SK-N-SH (cell line): ENCODE measurements around the gene LKAAEAR1. TPM values are rescaled to one million over a fixed set of nuclear protein-coding genes. Genes with fewer than 3 reads are reported as not detected.

Experiments used
- CTCF ChIA-PET: fragments of 300-600, 350-600 bp; formaldehyde crosslinking; extraction: SDS; loops from one replicate; lab custom pipeline; 2021; lab: Yijun Ruan, JAX
- POLR2A ChIA-PET: fragments of 350-600 bp; sonication (Branson Sonifier 250); formaldehyde crosslinking; extraction: SDS; loops from one replicate; lab custom pipeline; 2020; ENCODE audit warnings: antibody characterized with exemption, inconsistent platforms; lab: Yijun Ruan, JAX
- DNase-seq: peaks from one replicate; pipeline ENCODE4 v3.0.0; 2012
- H2AFZ ChIP-seq: fragments of 200-600 bp; sonication (generic); 2 replicates; pipeline ENCODE4 v1.8.1; 2016; ENCODE audit warnings: antibody characterized with exemption, mild to moderate bottlenecking, low read depth
- H3F3A ChIP-seq: fragments of 200-600 bp; sonication (generic); replicated peaks from 2 replicates; pipeline ENCODE3; 2016; ENCODE audit warnings: antibody characterized with exemption, mild to moderate bottlenecking; ENCODE audit not compliant: insufficient read depth
- H3K27ac ChIP-seq, 2 experiments: fragments of 200-500 bp in 1 of 2; fragments of 200-600 bp in 1 of 2; sonication (Bioruptor generic) in 1 of 2; sonication (generic), shearing (Covaris generic) in 1 of 2; 2 replicates each; pipeline versions ENCODE4 v1.5.1 to v1.6.1; 2014 to 2016; ENCODE audit warnings: low read depth in 2 of 2, inconsistent platforms in 1 of 2, low read length in 1 of 2, mild to moderate bottlenecking in 1 of 2, mixed read lengths in 1 of 2
- H3K27me3 ChIP-seq: fragments of 200-600 bp; sonication (generic), shearing (Covaris generic); 2 replicates; pipeline ENCODE4 v1.6.1; 2016; ENCODE audit warnings: mixed run types; ENCODE audit not compliant: insufficient read depth
- H3K36me3 ChIP-seq, 2 experiments: fragments of 200-500 bp in 1 of 2; fragments of 200-600 bp in 1 of 2; sonication (Bioruptor generic) in 1 of 2; sonication (generic) in 1 of 2; replicated peaks in 1 of 2; 2 replicates each; pipeline versions ENCODE3 to v1.5.1; 2014 to 2016; ENCODE audit warnings: low read length in 1 of 2, mild to moderate bottlenecking in 1 of 2; ENCODE audit not compliant: insufficient read depth in 2 of 2, control insufficient read depth in 1 of 2
- H3K4me1 ChIP-seq, 2 experiments: fragments of 200-500 bp in 1 of 2; fragments of 200-600 bp in 1 of 2; sonication (Bioruptor generic) in 1 of 2; sonication (generic), shearing (Covaris generic) in 1 of 2; 2 replicates each; pipeline versions ENCODE4 v1.5.1 to v1.6.1; 2014 to 2016; ENCODE audit warnings: low read depth in 1 of 2, low read length in 1 of 2, mixed run types in 1 of 2; ENCODE audit not compliant: insufficient read depth in 2 of 2, control insufficient read depth in 1 of 2
- H3K4me2 ChIP-seq: fragments of 200-600 bp; sonication (generic), shearing (Covaris generic); 2 replicates; pipeline ENCODE4 v1.6.1; 2017; ENCODE audit warnings: mixed run types
- H3K4me3 ChIP-seq, 2 experiments: fragments of 200-500 bp in 1 of 2; fragments of 200-600 bp in 1 of 2; sonication (Bioruptor generic) in 1 of 2; sonication (generic), shearing (Covaris generic) in 1 of 2; 2 replicates each; pipeline versions ENCODE4 v1.5.1 to v1.8.1; 2014 to 2016; ENCODE audit warnings: low read depth in 2 of 2, inconsistent platforms in 1 of 2, low read length in 1 of 2, mild to moderate bottlenecking in 1 of 2, mixed read lengths in 1 of 2, moderate library complexity in 1 of 2
- H3K79me2 ChIP-seq: fragments of 200-600 bp; sonication (generic); 2 replicates; pipeline ENCODE4 v1.8.1; 2017; ENCODE audit warnings: mild to moderate bottlenecking; ENCODE audit not compliant: insufficient read depth
- H3K9ac ChIP-seq: fragments of 200-600 bp; sonication (generic); 2 replicates; pipeline ENCODE4 v1.6.1; 2017; ENCODE audit warnings: mixed run types
- H3K9me2 ChIP-seq: fragments of 200-600 bp; sonication (generic); 2 replicates; pipeline ENCODE4 v1.6.1; 2017; ENCODE audit warnings: mixed run types
- H3K9me3 ChIP-seq: fragments of 200-600 bp; sonication (generic); 2 replicates; pipeline ENCODE4 v1.6.1; 2017; ENCODE audit warnings: mixed run types, mild to moderate bottlenecking, moderate library complexity
- H4K20me1 ChIP-seq: fragments of 200-600 bp; sonication (generic); 2 replicates; pipeline ENCODE4 v1.6.1; 2017; ENCODE audit warnings: mild to moderate bottlenecking, mixed run types; ENCODE audit not compliant: insufficient read depth
- FOSL2 ChIP-seq: IDR thresholded peaks from 2 replicates; pipeline ENCODE4 v1.4.0; 2012; ENCODE audit warnings: low read depth, mild to moderate bottlenecking, moderate library complexity, borderline replicate concordance
- JUND ChIP-seq: IDR thresholded peaks from 2 replicates; pipeline ENCODE4 v1.4.0; 2012
- POLR2AphosphoS5 ChIP-seq: IDR thresholded peaks from 2 replicates; pipeline ENCODE4 v1.6.1; 2012; ENCODE audit warnings: low read depth, low read length
- RCOR1 ChIP-seq: fragments of 150-350 bp; IDR thresholded peaks from 2 replicates; pipeline ENCODE4 v1.6.1; 2017; ENCODE audit warnings: antibody characterized with exemption, low read length
- TAF1 ChIP-seq: IDR thresholded peaks from 2 replicates; pipeline ENCODE4 v1.6.1; 2012; ENCODE audit warnings: low read depth, mild to moderate bottlenecking, low read length, moderate library complexity, borderline replicate concordance
- TCF12 ChIP-seq: IDR thresholded peaks from 2 replicates; pipeline ENCODE4 v1.4.0; 2012
- YY1 ChIP-seq: IDR thresholded peaks from 2 replicates; pipeline ENCODE4 v1.4.0; 2012; ENCODE audit warnings: low read depth, mild to moderate bottlenecking
- WGBS: methylation state at CpG from one replicate; pipeline ENCODE4 v1.1.6; 2017; ENCODE audit warnings: low lambda C conversion rate; 5-methylcytosine and 5-hydroxymethylcytosine counted together
- polyA plus RNA-seq, 3 experiments: library from polyadenylated mRNA; depleted of rRNA; stranded (reverse); fragments of >200 nt; gene quantifications; 2 replicates each; pipeline ENCODE4 v1.2.3, GENCODE V29; 2012
- small RNA-seq, 7 experiments: library from RNA; depleted of rRNA; stranded (forward); fragments of <200 nt; gene quantifications; one replicate each; pipeline ENCODE3, GENCODE V24; 2012
- TF ChIP-seq, protein P1 (sequence below): fragments of 150-350 bp; IDR thresholded peaks from 2 replicates; pipeline ENCODE4 v1.6.1; 2016; ENCODE audit warnings: mild to moderate bottlenecking, low read depth, low read length
- TF ChIP-seq, protein P2 (sequence below): fragments of 150-350 bp; IDR thresholded peaks from 2 replicates; pipeline ENCODE4 v1.6.1; 2017; ENCODE audit warnings: antibody characterized with exemption, low read length, low read depth, borderline replicate concordance

LKAAEAR1 gene
- polyA plus RNA-seq, 1 of the 3 experiments (the other 2 are of a cell fraction), result 0.71 TPM

DNA sequence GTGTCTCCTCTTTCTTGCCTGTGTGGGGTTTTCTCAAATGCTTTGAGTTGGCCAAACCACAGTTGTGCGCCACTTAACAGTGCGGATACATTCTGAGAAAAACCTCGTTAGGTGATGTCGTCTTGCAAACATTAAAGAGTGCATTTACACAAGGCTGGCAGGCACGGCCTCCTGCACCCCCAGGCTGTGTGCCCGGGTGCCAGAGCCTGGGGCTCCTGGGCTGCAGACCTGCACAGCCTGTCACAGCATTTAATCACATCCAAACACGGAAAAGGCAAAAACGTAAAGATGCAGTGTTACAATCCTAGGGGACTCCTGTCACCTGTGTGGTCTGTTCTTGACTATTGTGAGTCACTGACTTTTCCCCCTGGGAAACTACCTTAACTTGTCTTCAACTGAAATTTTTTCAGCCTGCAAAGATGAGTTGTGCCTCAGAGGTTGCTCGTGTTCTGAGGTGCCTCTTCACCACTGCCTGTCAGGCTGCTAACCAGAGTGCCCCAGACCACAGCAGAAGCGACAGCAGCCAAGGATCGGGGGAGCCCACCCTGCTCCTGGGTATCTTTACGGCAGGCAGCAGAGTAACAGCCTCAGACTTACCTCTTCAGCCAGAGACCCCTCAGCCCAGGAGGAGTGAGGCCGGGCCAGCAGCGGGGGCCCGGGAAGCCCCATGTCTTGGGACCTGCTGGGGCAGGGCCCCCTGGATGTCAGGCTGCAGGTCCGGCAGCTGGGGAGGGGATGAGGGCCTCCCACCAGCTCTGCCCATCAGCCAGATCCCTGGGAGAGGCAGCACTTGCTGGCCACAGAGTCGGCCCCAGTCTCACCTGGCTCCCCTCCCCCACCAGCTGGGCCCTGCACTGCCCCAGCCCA lies 48.9 kb downstream of the LKAAEAR1 start:
- POLR2A ChIA-PET, result interaction anchor here (0.8 kb wide), 1 partner anchor 8 kb away, joined by 3 read pairs; no protein-coding TSS in a partner anchor
- TF ChIP-seq YY1 (no peak), POLR2AphosphoS5 (no peak), TCF12 (no peak), RCOR1 (no peak), JUND (no peak)
- TF ChIP-seq, protein P1, sequence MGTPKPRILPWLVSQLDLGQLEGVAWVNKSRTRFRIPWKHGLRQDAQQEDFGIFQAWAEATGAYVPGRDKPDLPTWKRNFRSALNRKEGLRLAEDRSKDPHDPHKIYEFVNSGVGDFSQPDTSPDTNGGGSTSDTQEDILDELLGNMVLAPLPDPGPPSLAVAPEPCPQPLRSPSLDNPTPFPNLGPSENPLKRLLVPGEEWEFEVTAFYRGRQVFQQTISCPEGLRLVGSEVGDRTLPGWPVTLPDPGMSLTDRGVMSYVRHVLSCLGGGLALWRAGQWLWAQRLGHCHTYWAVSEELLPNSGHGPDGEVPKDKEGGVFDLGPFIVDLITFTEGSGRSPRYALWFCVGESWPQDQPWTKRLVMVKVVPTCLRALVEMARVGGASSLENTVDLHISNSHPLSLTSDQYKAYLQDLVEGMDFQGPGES, result no peak

DNA sequence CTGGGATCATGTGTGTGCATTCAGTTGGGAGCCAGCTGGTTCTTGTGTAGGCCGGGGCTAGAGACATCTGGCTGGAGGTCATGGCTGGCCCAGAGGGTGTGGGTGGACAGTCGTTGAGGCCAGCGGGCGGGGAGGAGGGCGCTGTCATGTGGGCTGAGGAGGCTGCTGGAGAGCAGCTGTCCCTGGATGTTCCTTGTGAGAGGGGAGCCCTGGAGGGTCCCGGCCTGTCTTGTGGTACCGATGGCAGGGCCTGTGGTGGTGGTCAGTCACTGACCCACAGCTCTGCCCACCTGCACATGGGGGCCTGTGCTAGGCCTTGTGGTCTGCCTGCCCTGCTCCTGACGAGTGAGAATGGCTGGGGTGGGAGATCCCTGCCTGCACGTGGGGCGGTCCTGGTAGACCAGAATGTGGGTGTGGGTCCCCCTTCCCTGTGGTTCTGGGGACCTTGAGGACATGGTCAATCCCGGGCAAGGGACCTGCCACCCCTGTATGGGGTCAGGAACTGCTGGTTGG lies 50.2 kb downstream of the LKAAEAR1 start:
- CTCF ChIA-PET, result interaction anchor here (1.1 kb wide), 2 partner anchors 53 to 60 kb away, joined by 3 to 5 read pairs; partner anchors contain the start of gene PRPF6

More for the DNA sequence above, 48.9 kb downstream of the LKAAEAR1 start:
- Histone ChIP-seq H3K4me2 (no peak overlapping the region), H3K9me2 (no peaks in the 10 kb centered on the region), H3K4me1 (peaks cover 0 to 7% of the 10 kb centered on the region in 2 experiments; a peak in 1 of 4 replicates), H3K27me3 (no peaks in the 10 kb centered on the region), H3F3A (no peaks in the 10 kb centered on the region), H3K79me2 (no peaks in the 10 kb centered on the region), H2AFZ (no peak overlapping the region), H3K9ac (no peak overlapping the region), H3K9me3 (no peaks in the 10 kb centered on the region), H3K36me3 (peaks cover 3 to 33% of the 10 kb centered on the region in 2 experiments), H4K20me1 (0 out of 2 replicates have a peak, but pooled peaks cover 10% of the 10 kb centered on the region), H3K27ac (no peak overlapping the region), H3K4me3 (no peak overlapping the region)
- WGBS, result 90% methylated on average over 12 of the region's 17 CpGs
- CTCF ChIA-PET, result interaction anchor here (0.9 to 7.7 kb wide), 6 partner anchors 17 to 498 kb away, joined by 3 to 52 read pairs (median 4); partner anchors contain the start of genes LKAAEAR1, PRPF6 and PTK6
- DNase-seq, result no peak

More for the DNA sequence above, 50.2 kb downstream of the LKAAEAR1 start:
- H3K36me3 ChIP-seq, result peaks cover 3 to 46% of the 10 kb centered on the region in 2 experiments
- no peaks in the 10 kb centered on the region for H3K9me2 ChIP-seq
- H3K79me2 ChIP-seq, result no peaks in the 10 kb centered on the region
- POLR2A ChIA-PET, result no interaction called here
- DNase-seq, result no peak
- H3F3A ChIP-seq, result no peaks in the 10 kb centered on the region
- H3K4me1 ChIP-seq, result no peaks in the 10 kb centered on the region; a peak in 1 of 4 replicates
- no peak for TF ChIP-seq FOSL2
- no peak for TF ChIP-seq TAF1
- TF ChIP-seq, protein P2, sequence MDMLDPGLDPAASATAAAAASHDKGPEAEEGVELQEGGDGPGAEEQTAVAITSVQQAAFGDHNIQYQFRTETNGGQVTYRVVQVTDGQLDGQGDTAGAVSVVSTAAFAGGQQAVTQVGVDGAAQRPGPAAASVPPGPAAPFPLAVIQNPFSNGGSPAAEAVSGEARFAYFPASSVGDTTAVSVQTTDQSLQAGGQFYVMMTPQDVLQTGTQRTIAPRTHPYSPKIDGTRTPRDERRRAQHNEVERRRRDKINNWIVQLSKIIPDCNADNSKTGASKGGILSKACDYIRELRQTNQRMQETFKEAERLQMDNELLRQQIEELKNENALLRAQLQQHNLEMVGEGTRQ, result no peak
- H3K4me2 ChIP-seq, result no peak overlapping the region
- H3K9ac ChIP-seq, result no peak overlapping the region
- H4K20me1 ChIP-seq, result 0 out of 2 replicates have a peak, but pooled peaks cover 10% of the 10 kb centered on the region
- no peak overlapping the region for H2AFZ ChIP-seq
- H3K27ac ChIP-seq, result no peak overlapping the region
- H3K9me3 ChIP-seq, result no peaks in the 10 kb centered on the region
- WGBS, result 95% methylated on average over 4 of the region's 11 CpGs
- no peak overlapping the region for H3K4me3 ChIP-seq
- no peaks in the 10 kb centered on the region for H3K27me3 ChIP-seq

Small RNAs within 50 kb of the gene (small RNA-seq; reads per million reads assigned to genes)
- gene AL355803.1 (0 reads per million in 7 experiments), gene MIR6813 (0.06 to 6.8 (median 2.6) reads per million in 7 experiments)

Other genes starting within 250 kb of the LKAAEAR1 start
- not detected in 2 replicates for gene ABHD16B, start 222.9 kb downstream of the LKAAEAR1 start, polyA plus RNA-seq (2012; rRNA removed)
- gene TPD52L2, start 219.1 kb downstream of the LKAAEAR1 start, polyA plus RNA-seq (2012; rRNA removed), result 137 and 161 TPM in 2 replicates
- gene DNAJC5, start 189.3 kb downstream of the LKAAEAR1 start, polyA plus RNA-seq (2012; rRNA removed), result 24.2 and 26.2 TPM in 2 replicates
- gene UCKL1, start 128.0 kb downstream of the LKAAEAR1 start, polyA plus RNA-seq (2012; rRNA removed), result 70.3 and 71.6 TPM in 2 replicates
- 10.4 and 11.8 TPM in 2 replicates for gene ZNF512B, start 114.5 kb downstream of the LKAAEAR1 start, polyA plus RNA-seq (2012; rRNA removed)
- gene SAMD10, start 104.8 kb downstream of the LKAAEAR1 start, polyA plus RNA-seq (2012; rRNA removed), result 11.0 and 11.6 TPM in 2 replicates
- 50.1 and 59.1 TPM in 2 replicates for gene PRPF6, start 103.3 kb downstream of the LKAAEAR1 start, polyA plus RNA-seq (2012; rRNA removed)
- 0.16 and 0.21 TPM in 2 replicates for gene C20orf204, start 48.2 kb downstream of the LKAAEAR1 start, polyA plus RNA-seq (2012; rRNA removed)
- gene SOX18, start 34.8 kb downstream of the LKAAEAR1 start, polyA plus RNA-seq (2012; rRNA removed), result not detected in 2 replicates
- gene TCEA2, start 21.2 kb downstream of the LKAAEAR1 start, polyA plus RNA-seq (2012; rRNA removed), result 53.5 and 98.9 TPM in 2 replicates
- 18.7 and 20.5 TPM in 2 replicates for gene RGS19, start 4.9 kb downstream of the LKAAEAR1 start, polyA plus RNA-seq (2012; rRNA removed)
- 1.7 and 1.8 TPM in 2 replicates for gene OPRL1, start 4.3 kb downstream of the LKAAEAR1 start, polyA plus RNA-seq (2012; rRNA removed)
- gene NPBWR2, start 23.2 kb upstream of the LKAAEAR1 start, polyA plus RNA-seq (2012; rRNA removed), result not detected in 2 replicates
- 0.10 and 0.23 TPM in 2 replicates for gene MYT1, start 80.1 kb upstream of the LKAAEAR1 start, polyA plus RNA-seq (2012; rRNA removed)
- gene PCMTD2, start 171.3 kb upstream of the LKAAEAR1 start, polyA plus RNA-seq (2012; rRNA removed), result 50.7 and 53.2 TPM in 2 replicates